Psoas muscle (tissue), 8 donors: ENCODE data around the gene MAP3K1. TPM values are rescaled to one million over a fixed set of nuclear protein-coding genes. Genes with fewer than 3 reads are reported as not detected.

Experiments
- ATAC-seq, 4 donors: fragments of 200-7000 bp; cut with Tn5 transposase; one replicate each; pipeline ENCODE4 v1.9.1; 2020; ENCODE audit warnings: moderate library complexity in 3 of 4, mild to moderate bottlenecking in 2 of 4
- DNase-seq, 2 donors: peaks; one replicate each; pipeline ENCODE4 v3.0.0-alpha.2; 2020
- H3K27ac ChIP-seq: fragments of 200-600 bp; one replicate; pipeline ENCODE4 v1.8.0; 2022
- H3K27me3 ChIP-seq, 3 donors: fragments of 200-600 bp in 1 of 3; one replicate each; pipeline versions ENCODE4 v1.6.1 to v1.8.0; 2013 to 2022; ENCODE audit warnings: low read length in 2 of 3, mild to moderate bottlenecking in 2 of 3, moderate library complexity in 1 of 3; ENCODE audit not compliant: insufficient read depth in 3 of 3
- H3K36me3 ChIP-seq, 2 donors: fragments of 200-600 bp in 1 of 2; one replicate each; pipeline versions ENCODE4 v1.6.1 to v1.8.0; 2013 to 2022; ENCODE audit warnings: low read depth in 1 of 2, mild to moderate bottlenecking in 1 of 2, moderate library complexity in 1 of 2; ENCODE audit not compliant: insufficient read depth in 1 of 2
- H3K4me1 ChIP-seq: fragments of 200-600 bp; one replicate; pipeline ENCODE4 v1.8.0; 2022
- H3K4me3 ChIP-seq: fragments of 200-600 bp; one replicate; pipeline ENCODE4 v1.8.0; 2022; ENCODE audit warnings: mild to moderate bottlenecking
- H3K9me3 ChIP-seq: fragments of 200-600 bp; one replicate; pipeline ENCODE4 v1.8.0; 2022
- CTCF ChIP-seq: fragments of 200-600 bp; IDR thresholded peaks from one replicate; pipeline ENCODE4 v1.8.0; 2022; ENCODE audit warnings: antibody characterized with exemption
- WGBS, 3 donors: extraction: QIAGEN DNeasy Blood & Tissue Kit; methylation state at CpG; one replicate each; pipeline versions ENCODE4 v1.1.6 to v1.1.7; 2013; 5-methylcytosine and 5-hydroxymethylcytosine counted together
- intact Hi-C, 2 donors: fragments of 100-400 bp; cut with DNase I; formaldehyde crosslinking; loops; one replicate each; pipeline versions ENCODE4 v1.11.0 to v1.14.2; 2022
- polyA plus RNA-seq, 3 donors: library from polyadenylated mRNA; stranded (reverse); fragments of 200-250 nt; gene quantifications; one replicate each; pipeline ENCODE4 v1.2.3, GENCODE V29; 2013
- total RNA-seq, 4 donors: library from RNA; stranded (reverse); fragmentation: NEBNext Ultra II Directional in 2 of 4; extraction: Animal tissue kit (Norgen Biotek cat#: 25700) in 2 of 4; gene quantifications; one replicate each; pipeline versions ENCODE4 v1.2.1 to v1.2.4, GENCODE V29; 2021 to 2023
- donor health status: healthy with polysubstance abuse.
- donor health status: DM: no; HTN: no; CAD: no; lungs with moderate emphysema.
- donor health status: Bipolar disorder and iron deficiency.
- donor health status: healthy.
- donor health status: DM: yes; HTN: yes; CAD: no.
- donor health status: DM: no; HTN: no; CAD: no.
- donor health status: DM: no; HTN: no; CAD: no.
- donor health status: DM: yes; HTN: yes; CAD: no.

The MAP3K1 gene
- total and polyA plus RNA-seq, 7 donors: 0.97 to 5.2 (median 3.0) TPM

- no peaks in the 10 kb centered on the region for H3K36me3 ChIP-seq
- DNase-seq (no peak), ATAC-seq (no peak)
- WGBS, 3 donors: 82 to 91% (median 86%) methylated on average over 1 of the region's 1 CpG
- H3K27ac ChIP-seq: no peak overlapping the region
- no peak overlapping the region for H3K4me3 ChIP-seq
- H3K9me3 ChIP-seq: no peaks in the 10 kb centered on the region
- intact Hi-C loops: no loop called here
- H3K4me1 ChIP-seq: no peaks in the 10 kb centered on the region
- no peak for TF ChIP-seq CTCF
- no peaks in the 10 kb centered on the region for H3K27me3 ChIP-seq
These were observed 11.5 kb upstream of the MAP3K1 start for GRCh38 chr5:56803894-56804293.

- 72 to 82% (median 73%) methylated on average over 5 of the region's 5 CpGs for WGBS, 3 donors
- H3K4me3 ChIP-seq: no peak overlapping the region
- no peaks in the 10 kb centered on the region for H3K27me3 ChIP-seq
- no peaks in the 10 kb centered on the region for H3K4me1 ChIP-seq
- H3K36me3 ChIP-seq: no peaks in the 10 kb centered on the region
- H3K9me3 ChIP-seq: no peaks in the 10 kb centered on the region
- no peak for DNase-seq
- H3K27ac ChIP-seq: no peak overlapping the region
- intact Hi-C loops: no loop called here
- no peak for ATAC-seq
- no peak for TF ChIP-seq CTCF
These were observed 7.7 kb upstream of the MAP3K1 start for GRCh38 chr5:56807679-56808078.

GRCh38 chr5:56808211-56808610, 7.1 kb upstream of the MAP3K1 start:
- ATAC-seq: no peak

GRCh38 chr5:56810826-56811225, 4.5 kb upstream of the MAP3K1 start:
- ATAC-seq (no peak), DNase-seq (no peak)
- Histone ChIP-seq H3K4me3 (no peak overlapping the region), H3K36me3 (no peaks in the 10 kb centered on the region), H3K9me3 (no peaks in the 10 kb centered on the region), H3K4me1 (no peaks in the 10 kb centered on the region), H3K27ac (no peak overlapping the region), H3K27me3 (no peaks in the 10 kb centered on the region)
- no peak for TF ChIP-seq CTCF
- intact Hi-C loops: loop anchor here in 1 of 2 donors (10.0 kb wide), 1 partner anchor 326 kb away; no protein-coding TSS in a partner anchor
- WGBS, 3 donors: 94 to 100% (median 95%) methylated on average over 1 of the region's 1 CpG

More at GRCh38 chr5:56808211-56808610, 7.1 kb upstream of the MAP3K1 start:
- TF ChIP-seq CTCF: no peak
- Histone ChIP-seq H3K27me3 (no peaks in the 10 kb centered on the region), H3K27ac (no peak overlapping the region), H3K4me3 (no peak overlapping the region), H3K36me3 (no peaks in the 10 kb centered on the region), H3K4me1 (no peaks in the 10 kb centered on the region), H3K9me3 (no peaks in the 10 kb centered on the region)
- 91 to 96% (median 95%) methylated on average over 4 of the region's 4 CpGs for WGBS, 3 donors
- intact Hi-C loops: no loop called here
- no peak for DNase-seq

- WGBS, 3 donors: 80 to 90% (median 87%) methylated on average over 1 of the region's 1 CpG
- no peaks in the 10 kb centered on the region for H3K27me3 ChIP-seq
- TF ChIP-seq CTCF: no peak
- ATAC-seq (no peak), DNase-seq (no peak)
- no peaks in the 10 kb centered on the region for H3K36me3 ChIP-seq
- intact Hi-C loops: loop anchor here in 1 of 2 donors (10.0 kb wide), 1 partner anchor 327 kb away; no protein-coding TSS in a partner anchor
- no peaks in the 10 kb centered on the region for H3K9me3 ChIP-seq
- no peak overlapping the region for H3K4me3 ChIP-seq
- H3K27ac ChIP-seq: no peak overlapping the region
- no peaks in the 10 kb centered on the region for H3K4me1 ChIP-seq
These were observed 3.2 kb upstream of the MAP3K1 start for GRCh38 chr5:56812110-56812509.
